ENCODE measurements around the gene AK3.

DNA sequence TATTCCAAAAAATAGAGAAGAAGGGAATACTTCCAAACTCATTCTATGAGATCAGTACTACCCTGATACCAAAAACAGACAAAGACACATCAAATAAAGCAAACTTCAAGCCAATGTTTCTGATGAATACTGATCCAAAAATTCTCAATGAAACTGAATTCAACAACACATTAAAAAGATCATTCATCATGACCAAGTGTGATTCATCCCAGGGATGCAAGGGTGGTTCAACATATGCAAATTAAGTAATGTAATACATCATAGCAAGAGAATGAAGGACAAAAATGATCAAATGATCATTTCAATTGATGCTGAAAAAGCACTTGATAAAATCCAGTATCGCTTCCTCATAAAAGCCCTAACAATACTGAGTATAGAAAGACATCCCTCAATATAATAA is 46.9 kb upstream of the AK3 start:
- TF ChIP-seq CTCF (conservative IDR thresholded peaks at IDR 0.05; ENCODE audit: low read length) (no peak), EZH2phosphoT487 (IDR thresholded peaks at IDR 0.05; ENCODE audit: borderline replicate concordance, low read depth, low read length) (no peak)
